Measurements from ENCODE around the gene CNTN1. TPM values are rescaled to one million over a fixed set of nuclear protein-coding genes. Genes with fewer than 3 reads are reported as not detected.

The CNTN1 gene
- total RNA-seq, 3 donors from 2014 or later = 0.38 to 6.9 (median 1.3) TPM

DNA sequence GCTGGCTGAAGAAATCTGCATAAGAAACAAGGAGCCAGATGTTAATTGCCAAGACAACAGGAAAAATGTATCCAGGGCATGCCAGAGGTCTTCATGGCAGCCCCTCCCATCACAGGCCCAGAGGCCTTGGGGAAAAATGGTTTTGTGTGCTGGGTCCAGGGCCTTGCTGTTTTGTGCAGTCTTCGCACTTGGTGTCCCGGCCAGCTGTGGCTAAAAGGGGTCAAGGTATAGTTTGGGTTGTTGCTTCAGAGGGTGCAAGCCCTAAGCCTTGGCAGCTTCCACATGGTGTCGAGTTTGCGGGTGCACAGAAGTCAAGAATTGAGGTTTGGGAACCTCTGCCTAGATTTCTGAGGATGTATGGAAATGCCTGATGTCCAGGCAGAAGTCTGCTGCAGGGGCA, 29.9 kb upstream of the CNTN1 start:
- TF ChIP-seq, protein P1, sequence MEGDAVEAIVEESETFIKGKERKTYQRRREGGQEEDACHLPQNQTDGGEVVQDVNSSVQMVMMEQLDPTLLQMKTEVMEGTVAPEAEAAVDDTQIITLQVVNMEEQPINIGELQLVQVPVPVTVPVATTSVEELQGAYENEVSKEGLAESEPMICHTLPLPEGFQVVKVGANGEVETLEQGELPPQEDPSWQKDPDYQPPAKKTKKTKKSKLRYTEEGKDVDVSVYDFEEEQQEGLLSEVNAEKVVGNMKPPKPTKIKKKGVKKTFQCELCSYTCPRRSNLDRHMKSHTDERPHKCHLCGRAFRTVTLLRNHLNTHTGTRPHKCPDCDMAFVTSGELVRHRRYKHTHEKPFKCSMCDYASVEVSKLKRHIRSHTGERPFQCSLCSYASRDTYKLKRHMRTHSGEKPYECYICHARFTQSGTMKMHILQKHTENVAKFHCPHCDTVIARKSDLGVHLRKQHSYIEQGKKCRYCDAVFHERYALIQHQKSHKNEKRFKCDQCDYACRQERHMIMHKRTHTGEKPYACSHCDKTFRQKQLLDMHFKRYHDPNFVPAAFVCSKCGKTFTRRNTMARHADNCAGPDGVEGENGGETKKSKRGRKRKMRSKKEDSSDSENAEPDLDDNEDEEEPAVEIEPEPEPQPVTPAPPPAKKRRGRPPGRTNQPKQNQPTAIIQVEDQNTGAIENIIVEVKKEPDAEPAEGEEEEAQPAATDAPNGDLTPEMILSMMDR (IDR thresholded peaks at IDR 0.05) = no peak
- DNase-seq = no peak
- Histone ChIP-seq H3K36me3 (ENCODE audit: low read depth) (no peaks in the 10 kb centered on the region), H3K9me3 (peaks cover 2% of the 10 kb centered on the region), H3K4me1 (ENCODE audit: low read depth) (no peaks in the 10 kb centered on the region), H3K4me3 (no peak overlapping the region)
- intact Hi-C loops (cut with DNase I, micrococcal nuclease) = no loop called here
- no peak for ATAC-seq

DNA sequence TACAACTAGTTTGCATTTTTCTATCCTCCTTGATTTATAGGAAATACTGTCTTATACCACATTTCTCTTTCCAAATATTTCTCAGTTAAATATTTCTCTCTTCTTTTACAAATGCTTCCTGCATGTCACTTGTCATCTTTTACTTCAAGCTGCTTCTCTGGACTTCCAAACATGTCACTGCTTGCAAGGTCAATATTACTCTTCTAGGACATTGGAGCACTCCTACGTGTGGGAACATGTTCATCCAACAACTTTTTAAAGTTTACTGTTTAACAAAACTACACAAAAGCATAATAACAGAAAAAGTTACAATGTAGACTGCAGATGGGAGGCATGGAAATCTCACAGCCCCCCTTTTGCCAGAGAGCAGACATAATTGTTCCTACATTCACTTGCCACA, 28.5 kb upstream of the CNTN1 start:
- TF ChIP-seq, protein P1 (IDR thresholded peaks at IDR 0.05) = no peak
- H3K4me1 ChIP-seq (ENCODE audit: low read depth) = no peaks in the 10 kb centered on the region
- no peak for DNase-seq

DNA sequence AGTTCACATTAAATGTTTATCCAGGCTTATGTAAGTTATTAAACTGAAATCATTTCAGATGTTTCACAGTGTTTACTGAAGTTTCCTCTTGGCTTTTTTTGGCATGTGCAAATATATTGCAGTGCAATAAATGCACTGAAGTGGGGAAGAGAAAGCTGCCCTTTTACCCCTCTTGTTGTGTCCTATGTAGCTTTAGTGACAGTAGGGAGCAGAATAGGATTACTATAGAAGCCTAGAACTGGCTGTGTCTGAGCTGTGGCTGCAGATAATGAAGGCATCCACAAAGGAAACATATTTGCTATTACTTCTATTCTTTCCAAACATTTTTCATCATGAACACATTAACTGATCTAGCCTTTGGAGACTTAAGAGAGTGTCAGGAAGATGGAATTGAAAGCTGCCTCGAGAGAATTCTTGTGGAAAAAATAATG, 24.1 kb upstream of the CNTN1 start:
- Histone ChIP-seq H3K36me3 (ENCODE audit: low read depth) (no peaks in the 10 kb centered on the region), H3K4me3 (no peak overlapping the region), H3K4me1 (ENCODE audit: low read depth) (no peaks in the 10 kb centered on the region), H3K9me3 (no peaks in the 10 kb centered on the region)
- TF ChIP-seq, protein P1 (IDR thresholded peaks at IDR 0.05) = no peak
- ATAC-seq = no peak
- no peak for DNase-seq
- intact Hi-C loops (cut with DNase I, micrococcal nuclease) = no loop called here

More for the DNA sequence above, 28.5 kb upstream of the CNTN1 start:
- intact Hi-C loops (cut with DNase I, micrococcal nuclease) = no loop called here
- peaks cover 2% of the 10 kb centered on the region for H3K9me3 ChIP-seq
- H3K4me3 ChIP-seq = no peak overlapping the region
- H3K36me3 ChIP-seq (ENCODE audit: low read depth) = no peaks in the 10 kb centered on the region
- no peak for ATAC-seq

DNA sequence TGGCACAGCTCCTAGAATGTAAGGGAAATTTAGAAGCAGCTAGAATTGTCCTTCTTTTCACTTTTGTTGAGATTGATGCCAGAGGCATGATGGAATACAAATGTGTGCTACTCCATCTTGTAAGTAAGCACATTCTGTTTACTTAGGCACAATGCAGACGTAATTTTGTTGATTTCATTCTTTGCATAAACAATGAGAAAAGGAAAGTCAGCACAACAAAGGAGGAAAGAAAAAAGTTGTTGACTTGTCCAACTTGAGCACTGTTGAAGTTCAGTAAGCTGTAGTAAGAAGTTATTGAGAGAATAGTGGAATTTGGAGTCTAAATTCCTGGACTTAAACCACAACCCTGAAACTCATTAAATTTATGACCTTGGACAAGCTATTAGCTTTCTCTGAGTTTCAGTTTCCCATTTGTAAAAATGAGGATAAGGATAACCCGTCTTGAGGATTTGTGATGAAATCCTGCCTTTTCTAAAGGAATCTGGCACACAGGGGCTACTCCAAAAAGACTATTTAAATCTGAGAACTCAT, 19.4 kb upstream of the CNTN1 start:
- Histone ChIP-seq H3K9me3 (no peaks in the 10 kb centered on the region), H3K4me3 (no peak overlapping the region), H3K36me3 (ENCODE audit: low read depth) (no peaks in the 10 kb centered on the region), H3K4me1 (ENCODE audit: low read depth) (no peaks in the 10 kb centered on the region)
- ATAC-seq = no peak
- TF ChIP-seq, protein P1 (IDR thresholded peaks at IDR 0.05) = no peak
- no peak for DNase-seq
- intact Hi-C loops (cut with DNase I, micrococcal nuclease) = no loop called here

DNA sequence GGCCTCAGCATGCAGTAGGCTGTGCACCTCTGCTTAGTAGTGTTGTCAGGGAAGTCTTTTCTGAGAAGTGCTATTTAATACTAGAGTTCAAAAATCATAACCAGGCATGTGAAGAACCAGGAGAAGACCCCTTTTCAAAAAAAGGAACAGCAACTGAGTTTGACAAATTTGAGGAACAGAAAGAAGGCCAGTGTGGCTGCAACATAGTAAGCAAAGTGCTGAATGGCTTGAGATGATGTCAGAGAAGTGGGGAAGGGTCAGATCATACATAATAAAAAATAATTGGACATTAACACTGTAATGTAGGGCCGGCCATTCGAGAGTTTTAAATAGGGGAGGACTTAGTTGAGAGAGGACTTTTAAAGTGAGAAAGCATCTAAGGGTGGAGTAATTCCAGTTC, 11.1 kb upstream of the CNTN1 start:
- intact Hi-C loops (cut with DNase I, micrococcal nuclease) = no loop called here

More for the DNA sequence above, 11.1 kb upstream of the CNTN1 start:
- H3K36me3 ChIP-seq (ENCODE audit: low read depth) = no peaks in the 10 kb centered on the region
- H3K9me3 ChIP-seq = no peaks in the 10 kb centered on the region
- no peaks in the 10 kb centered on the region for H3K4me1 ChIP-seq (ENCODE audit: low read depth)
- no peak for ATAC-seq
- TF ChIP-seq, protein P1 (IDR thresholded peaks at IDR 0.05) = no peak
- DNase-seq = no peak
- H3K4me3 ChIP-seq = no peak overlapping the region
